Measurements from ENCODE around the gene SPATA32.

SPATA32 gene

GRCh38 chr17:45251931-45252330 is 10.0 kb downstream of the SPATA32 start:
- H3K9me3 Mint-ChIP-seq = no peaks in the 10 kb centered on the region
- TF ChIP-seq, protein P1, sequence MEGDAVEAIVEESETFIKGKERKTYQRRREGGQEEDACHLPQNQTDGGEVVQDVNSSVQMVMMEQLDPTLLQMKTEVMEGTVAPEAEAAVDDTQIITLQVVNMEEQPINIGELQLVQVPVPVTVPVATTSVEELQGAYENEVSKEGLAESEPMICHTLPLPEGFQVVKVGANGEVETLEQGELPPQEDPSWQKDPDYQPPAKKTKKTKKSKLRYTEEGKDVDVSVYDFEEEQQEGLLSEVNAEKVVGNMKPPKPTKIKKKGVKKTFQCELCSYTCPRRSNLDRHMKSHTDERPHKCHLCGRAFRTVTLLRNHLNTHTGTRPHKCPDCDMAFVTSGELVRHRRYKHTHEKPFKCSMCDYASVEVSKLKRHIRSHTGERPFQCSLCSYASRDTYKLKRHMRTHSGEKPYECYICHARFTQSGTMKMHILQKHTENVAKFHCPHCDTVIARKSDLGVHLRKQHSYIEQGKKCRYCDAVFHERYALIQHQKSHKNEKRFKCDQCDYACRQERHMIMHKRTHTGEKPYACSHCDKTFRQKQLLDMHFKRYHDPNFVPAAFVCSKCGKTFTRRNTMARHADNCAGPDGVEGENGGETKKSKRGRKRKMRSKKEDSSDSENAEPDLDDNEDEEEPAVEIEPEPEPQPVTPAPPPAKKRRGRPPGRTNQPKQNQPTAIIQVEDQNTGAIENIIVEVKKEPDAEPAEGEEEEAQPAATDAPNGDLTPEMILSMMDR (IDR thresholded peaks at IDR 0.05) = no peak
- peaks cover 13% of the 10 kb centered on the region for H3K27me3 Mint-ChIP-seq (ENCODE audit: low read depth, poor library complexity)
- H3K4me1 Mint-ChIP-seq = peaks cover 9% of the 10 kb centered on the region
- DNase-seq = no peak
- no peak overlapping the region for H3K27ac Mint-ChIP-seq
- H3K4me3 Mint-ChIP-seq = no peak overlapping the region
- peaks cover 7% of the 10 kb centered on the region for H3K36me3 Mint-ChIP-seq (ENCODE audit: low read depth)

DNA sequence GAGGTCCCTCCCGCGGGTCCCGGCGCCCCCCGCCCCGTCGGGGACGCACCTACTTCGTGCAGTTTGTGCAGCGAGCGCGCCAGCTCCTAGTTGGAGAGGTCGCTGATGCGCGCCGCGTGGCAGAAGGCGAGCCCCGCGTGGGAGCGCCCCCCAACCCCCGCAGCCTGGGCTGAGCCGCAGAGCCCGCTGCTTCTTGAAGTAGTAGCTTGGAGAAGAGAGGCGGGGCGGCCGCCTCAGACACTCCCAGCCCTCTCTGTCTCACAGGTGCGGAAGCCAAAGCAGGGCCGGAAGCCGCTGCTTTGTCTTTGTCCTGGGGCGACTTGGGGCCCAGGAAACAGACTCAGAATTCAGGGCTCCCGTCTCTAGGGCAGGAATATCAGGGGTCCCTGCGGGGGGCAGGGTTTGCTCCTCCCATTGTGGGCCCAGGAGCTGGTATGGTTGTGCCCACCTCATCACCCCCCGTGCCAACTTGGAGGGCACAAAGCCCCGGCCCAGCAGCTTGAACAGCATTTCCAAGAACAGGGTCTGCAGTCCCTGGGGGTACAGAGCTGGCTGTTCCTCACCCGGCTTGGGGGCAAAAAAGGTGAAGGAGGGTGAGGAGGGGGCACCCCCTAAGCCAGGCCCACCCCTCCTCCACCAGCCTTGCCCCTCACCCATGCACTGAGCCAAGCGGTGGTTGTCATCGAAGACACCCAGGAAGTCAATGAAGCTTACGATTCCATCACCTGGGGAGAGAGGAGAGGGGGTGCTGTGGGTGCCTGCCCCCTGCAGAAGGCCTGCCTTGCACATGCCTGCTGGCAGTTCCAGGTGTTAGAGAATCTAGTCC is 13.5 kb downstream of the SPATA32 start:
- peaks cover 21% of the 10 kb centered on the region for H3K27me3 Mint-ChIP-seq (ENCODE audit: low read depth, poor library complexity)

DNA sequence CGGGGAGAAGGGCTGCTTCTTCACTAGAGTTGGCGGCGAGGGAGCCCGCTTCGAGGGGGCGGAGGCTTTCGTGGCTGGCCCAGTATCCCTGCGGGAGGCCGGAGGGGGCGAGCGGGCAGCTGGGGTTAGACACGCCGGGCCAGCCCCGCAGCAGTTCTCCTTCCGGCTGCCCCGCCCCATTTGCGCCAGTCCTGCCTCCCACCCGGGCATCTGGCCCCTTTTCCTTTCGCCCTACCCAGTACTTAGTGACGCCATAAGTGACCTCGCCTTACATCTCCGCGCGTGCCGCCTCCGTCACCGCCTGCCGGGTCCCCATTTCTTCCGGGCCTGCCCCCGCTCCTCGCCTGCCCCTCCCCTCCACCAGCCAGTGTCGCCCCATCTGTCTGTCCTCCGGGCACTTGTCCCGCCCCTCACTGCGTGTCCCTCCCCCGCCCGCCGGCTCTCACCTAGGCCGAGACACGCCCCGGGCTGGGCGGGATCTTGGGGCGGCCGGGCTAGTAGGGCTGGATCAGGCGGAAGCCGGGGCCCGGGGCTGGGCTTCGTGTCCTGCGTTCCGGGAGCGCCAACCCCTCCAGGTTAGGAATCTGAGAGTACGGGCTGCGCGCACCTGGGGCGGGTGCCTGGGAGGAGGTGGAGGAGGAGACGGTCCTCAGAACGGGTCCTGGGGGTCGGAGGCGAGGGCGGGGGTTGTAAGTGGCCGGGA is 14.3 kb downstream of the SPATA32 start:
- Mint-ChIP-seq H3K36me3 (ENCODE audit: low read depth) (peaks cover 7% of the 10 kb centered on the region), H3K27ac (peak overlapping the region; percentile 75), H3K27me3 (ENCODE audit: low read depth, poor library complexity) (peaks cover 29% of the 10 kb centered on the region), H3K4me3 (peak overlapping the region; percentile 87), H3K9me3 (no peaks in the 10 kb centered on the region), H3K4me1 (peaks cover 14% of the 10 kb centered on the region)
- peak; percentile 91 for DNase-seq
- TF ChIP-seq, protein P1 (IDR thresholded peaks at IDR 0.05) = no peak

More for the DNA sequence above, 13.5 kb downstream of the SPATA32 start:
- Mint-ChIP-seq H3K4me3 (peak overlapping the region; percentile 87), H3K36me3 (ENCODE audit: low read depth) (peaks cover 7% of the 10 kb centered on the region), H3K4me1 (peaks cover 11% of the 10 kb centered on the region), H3K27ac (no peak overlapping the region), H3K9me3 (no peaks in the 10 kb centered on the region)
- TF ChIP-seq, protein P1 (IDR thresholded peaks at IDR 0.05) = no peak
- peak; percentile 63 for DNase-seq

GRCh38 chr17:45246861-45247428 is 14.9 kb downstream of the SPATA32 start:
- peaks cover 16% of the 10 kb centered on the region for H3K4me1 Mint-ChIP-seq
- H3K27me3 Mint-ChIP-seq (ENCODE audit: low read depth, poor library complexity) = peaks cover 35% of the 10 kb centered on the region
- TF ChIP-seq, protein P1 (IDR thresholded peaks at IDR 0.05) = peak; percentile 59
- peak; percentile 77 for DNase-seq
- peaks cover 7% of the 10 kb centered on the region for H3K36me3 Mint-ChIP-seq (ENCODE audit: low read depth)
- H3K4me3 Mint-ChIP-seq = peak overlapping the region; percentile 87
- no peak overlapping the region for H3K27ac Mint-ChIP-seq
- no peaks in the 10 kb centered on the region for H3K9me3 Mint-ChIP-seq

- Mint-ChIP-seq H3K27ac (no peak overlapping the region), H3K27me3 (ENCODE audit: low read depth, poor library complexity) (peaks cover 38% of the 10 kb centered on the region)
Measured at GRCh38 chr17:45246338-45246737, 15.6 kb downstream of the SPATA32 start.

More at GRCh38 chr17:45246338-45246737, 15.6 kb downstream of the SPATA32 start:
- TF ChIP-seq, protein P1 (IDR thresholded peaks at IDR 0.05) = no peak
- DNase-seq = no peak
- Mint-ChIP-seq H3K4me3 (peak overlapping the region; percentile 87), H3K36me3 (ENCODE audit: low read depth) (peaks cover 7% of the 10 kb centered on the region), H3K4me1 (peaks cover 16% of the 10 kb centered on the region), H3K9me3 (no peaks in the 10 kb centered on the region)
